ENCODE measurements around the gene SLC40A1.
A peak's percentile ranks its signal among the peaks of the same experiment; 100 is the strongest.
"Not testable (repeated sequence)": the region's sequence is repeated elsewhere in the genome, so short reads cannot be mapped to it uniquely, and the experiment has no call there.

Gene SLC40A1

GRCh38 chr2:189610700-189611099 is 30.1 kb upstream of the SLC40A1 start:
- no peak for TF ChIP-seq POLR2A (IDR thresholded peaks at IDR 0.05; ENCODE audit: low read depth, low read length)
- DNase-seq (ENCODE audit: insufficient read length, low spot score) (no peak), FAIRE-seq (no peak)

DNA sequence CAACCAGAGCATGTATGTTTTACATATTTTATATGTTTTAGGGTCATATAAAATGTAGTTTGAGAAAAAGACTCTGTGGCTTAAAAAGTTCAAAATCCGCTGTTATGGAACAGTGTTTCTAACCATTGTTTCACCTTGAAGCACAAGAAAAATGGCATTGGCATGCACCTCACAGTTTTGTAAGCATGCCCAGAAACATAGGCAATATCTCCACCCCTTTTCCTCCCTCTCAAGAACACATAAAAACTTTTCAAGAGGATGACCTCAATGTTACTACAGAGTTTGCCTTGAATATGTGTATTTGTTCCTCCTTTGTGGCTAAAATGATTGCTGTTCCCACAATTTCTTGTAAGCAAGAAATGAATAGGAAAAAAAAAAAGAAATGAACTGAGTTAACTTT is 29.3 kb upstream of the SLC40A1 start:
- no peak for DNase-seq (ENCODE audit: insufficient read length, low spot score)
- no peak for TF ChIP-seq POLR2A (IDR thresholded peaks at IDR 0.05; ENCODE audit: low read depth, low read length)
- FAIRE-seq = no peak

DNA sequence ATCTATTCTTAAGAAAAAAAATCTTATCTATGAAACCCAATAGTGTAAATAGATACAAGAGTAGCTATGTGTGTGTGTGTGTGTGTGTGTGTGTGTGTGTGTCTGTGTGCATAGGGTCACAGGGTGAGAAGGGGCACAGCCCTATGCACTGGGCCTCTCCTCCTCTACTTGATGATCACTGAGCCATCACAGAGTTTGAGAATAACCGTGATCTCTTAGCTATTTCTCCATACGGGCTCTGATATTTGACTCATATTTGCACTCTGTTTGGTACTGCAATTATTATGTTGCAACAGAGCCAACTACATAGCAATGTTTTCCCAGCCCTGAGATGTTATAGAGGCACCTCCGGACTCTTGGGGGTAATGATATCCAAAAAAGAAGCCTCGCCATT is 28.8 kb upstream of the SLC40A1 start:
- DNase-seq (ENCODE audit: insufficient read length, low spot score) (no peak), FAIRE-seq (no peak)
- TF ChIP-seq POLR2A (IDR thresholded peaks at IDR 0.05; ENCODE audit: low read depth, low read length) = no peak

- FAIRE-seq = no peak
- no peak for DNase-seq (ENCODE audit: insufficient read length, low spot score)
- no peak for TF ChIP-seq POLR2A (IDR thresholded peaks at IDR 0.05; ENCODE audit: low read depth, low read length)
These were observed 28.3 kb upstream of the SLC40A1 start for GRCh38 chr2:189608795-189609422.

DNA sequence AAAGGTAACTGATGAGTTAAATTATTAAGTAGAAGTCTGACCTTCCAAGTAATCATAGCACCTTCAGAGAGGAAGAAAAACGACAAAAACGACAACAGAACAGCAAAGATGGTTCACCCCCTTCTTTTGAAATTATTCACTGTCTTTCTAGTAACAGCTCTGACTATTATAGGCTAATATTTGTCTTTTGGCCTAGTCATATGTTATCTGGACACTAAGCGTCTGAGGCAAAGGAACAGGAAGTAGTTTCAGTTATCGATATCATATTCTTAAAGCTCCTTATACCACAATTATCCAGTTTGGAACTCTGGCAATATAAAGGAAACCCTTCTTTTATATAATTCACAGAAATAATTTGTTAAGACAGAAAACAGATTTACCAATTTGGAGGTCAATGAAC is 27.6 kb upstream of the SLC40A1 start:
- DNase-seq (ENCODE audit: insufficient read length, low spot score) (no peak), FAIRE-seq (peak; percentile 23)
- no peak for TF ChIP-seq POLR2A (IDR thresholded peaks at IDR 0.05; ENCODE audit: low read depth, low read length)

GRCh38 chr2:189602233-189602632 is 21.6 kb upstream of the SLC40A1 start:
- FAIRE-seq (no peak), DNase-seq (ENCODE audit: insufficient read length, low spot score) (no peak)
- TF ChIP-seq POLR2A (IDR thresholded peaks at IDR 0.05; ENCODE audit: low read depth, low read length) = no peak

GRCh38 chr2:189601652-189602051 is 21.1 kb upstream of the SLC40A1 start:
- not testable (repeated sequence) for DNase-seq (ENCODE audit: insufficient read length, low spot score); FAIRE-seq

DNA sequence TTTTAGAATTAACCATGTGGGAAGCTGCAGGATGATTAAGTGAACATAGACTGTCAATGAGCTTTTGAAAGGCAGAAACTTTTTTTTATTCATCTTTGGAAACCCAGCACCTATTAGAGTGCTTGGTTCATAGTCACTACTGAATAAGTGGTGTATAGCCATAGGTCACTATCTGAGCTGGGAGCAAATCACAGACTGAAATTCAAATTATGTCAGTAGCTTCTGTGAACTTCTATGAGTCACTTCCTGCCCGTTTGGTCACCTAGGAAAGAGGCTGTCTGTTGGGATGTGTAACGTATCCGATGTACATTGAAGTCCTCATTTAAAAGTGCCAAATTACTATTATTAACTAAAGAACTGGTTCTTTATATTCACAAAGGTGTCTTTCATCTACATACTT is 20.5 kb upstream of the SLC40A1 start:
- TF ChIP-seq POLR2A (IDR thresholded peaks at IDR 0.05; ENCODE audit: low read depth, low read length) = no peak
- FAIRE-seq (no peak), DNase-seq (ENCODE audit: insufficient read length, low spot score) (no peak)

DNA sequence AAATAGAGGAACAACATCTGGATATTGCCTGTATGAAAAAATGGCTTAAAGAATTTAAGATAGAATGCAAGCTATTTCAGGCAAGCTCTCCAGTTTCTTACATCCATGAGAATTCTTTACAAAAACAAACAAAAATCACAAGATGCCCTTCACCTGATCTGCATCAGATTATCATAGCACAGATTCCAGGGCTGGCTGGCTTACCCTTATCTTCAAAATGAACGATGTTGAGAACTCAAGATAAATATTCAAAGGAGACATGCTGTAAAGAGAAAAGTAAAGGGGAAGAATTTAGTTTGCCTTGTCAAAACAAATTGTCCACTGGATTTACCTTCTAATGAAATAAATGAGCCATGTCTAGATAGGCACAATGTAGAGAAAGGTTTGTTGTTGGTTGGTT is 18.7 kb upstream of the SLC40A1 start:
- FAIRE-seq = no peak
- DNase-seq (ENCODE audit: insufficient read length, low spot score) = no peak
- no peak for TF ChIP-seq POLR2A (IDR thresholded peaks at IDR 0.05; ENCODE audit: low read depth, low read length)

DNA sequence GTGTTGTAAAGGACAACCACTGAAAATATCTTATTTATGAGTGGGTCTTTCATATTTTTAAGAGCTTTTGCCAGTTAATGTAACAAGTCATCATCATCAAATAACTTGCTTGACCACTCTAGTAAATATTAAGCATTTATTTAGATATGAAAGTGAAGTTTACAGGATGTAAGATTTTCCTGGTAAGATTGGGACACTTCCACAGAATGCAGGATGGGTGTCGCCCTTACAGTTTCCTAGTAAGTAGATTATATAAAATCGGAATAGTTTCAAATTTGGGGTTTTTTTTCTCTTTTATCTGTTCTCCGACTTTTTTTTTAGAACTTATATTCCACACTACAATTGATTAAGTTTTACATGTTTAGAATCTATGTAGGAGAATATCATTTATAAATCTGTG is 14.8 kb upstream of the SLC40A1 start:
- FAIRE-seq = no peak
- DNase-seq (ENCODE audit: insufficient read length, low spot score) = no peak

DNA sequence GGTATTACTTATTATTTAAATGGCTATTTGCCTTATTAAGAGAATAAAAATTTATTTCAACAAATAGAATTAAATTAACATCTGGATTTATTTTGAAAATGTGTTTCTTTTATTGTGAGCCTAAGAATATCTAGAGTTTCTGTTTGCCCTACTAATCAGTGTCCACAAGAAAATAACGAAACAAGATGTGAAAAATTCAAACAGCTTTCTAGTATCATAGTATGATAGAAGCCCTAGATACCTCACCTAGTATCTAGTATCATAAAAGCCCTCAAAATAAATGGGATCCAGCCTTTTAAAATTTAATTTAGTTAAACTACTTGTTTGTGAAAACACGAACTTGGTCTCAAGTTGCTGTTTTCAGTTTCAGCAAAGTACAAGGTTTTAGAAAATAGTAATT is 13.7 kb upstream of the SLC40A1 start:
- TF ChIP-seq POLR2A (IDR thresholded peaks at IDR 0.05; ENCODE audit: low read depth, low read length) = no peak
- FAIRE-seq (no peak), DNase-seq (ENCODE audit: insufficient read length, low spot score) (no peak)

More for the DNA sequence above, 14.8 kb upstream of the SLC40A1 start:
- TF ChIP-seq POLR2A (IDR thresholded peaks at IDR 0.05; ENCODE audit: low read depth, low read length) = no peak

DNA sequence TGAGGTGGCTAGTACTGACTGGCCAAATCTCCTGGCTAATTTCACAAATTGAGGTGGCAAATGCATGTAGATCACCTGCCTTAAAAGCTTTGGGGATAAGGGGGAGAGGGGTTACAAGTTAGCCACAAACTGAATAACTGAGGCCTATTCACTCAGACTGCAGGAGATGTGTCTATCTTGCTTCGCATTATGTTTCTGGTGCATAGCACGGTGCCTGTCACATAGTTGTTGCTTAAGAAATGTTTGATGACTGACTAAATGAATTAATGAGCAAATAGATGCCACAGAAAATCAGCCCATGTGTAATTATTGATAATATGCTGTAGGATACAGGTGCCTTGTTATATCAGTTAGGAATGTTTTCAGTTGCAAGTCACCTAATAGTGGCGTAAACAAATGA is 12.5 kb upstream of the SLC40A1 start:
- DNase-seq (ENCODE audit: insufficient read length, low spot score) (no peak), FAIRE-seq (no peak)
- no peak for TF ChIP-seq POLR2A (IDR thresholded peaks at IDR 0.05; ENCODE audit: low read depth, low read length)

- TF ChIP-seq POLR2A (IDR thresholded peaks at IDR 0.05; ENCODE audit: low read depth, low read length) = no peak
- FAIRE-seq (no peak), DNase-seq (ENCODE audit: insufficient read length, low spot score) (no peak)
These were observed 11.9 kb upstream of the SLC40A1 start for GRCh38 chr2:189592353-189592984.

GRCh38 chr2:189587780-189588179 is 7.2 kb upstream of the SLC40A1 start:
- DNase-seq (ENCODE audit: insufficient read length, low spot score) = no peak
- no peak for FAIRE-seq
- no peak for TF ChIP-seq POLR2A (IDR thresholded peaks at IDR 0.05; ENCODE audit: low read depth, low read length)

GRCh38 chr2:189585226-189585756 is 4.7 kb upstream of the SLC40A1 start:
- DNase-seq (ENCODE audit: insufficient read length, low spot score) = no peak
- TF ChIP-seq POLR2A (IDR thresholded peaks at IDR 0.05; ENCODE audit: low read depth, low read length) = no peak
- no peak for FAIRE-seq
